Prostate gland (tissue), 2 donors: ENCODE results near the gene RARG. TPM values are rescaled to one million over a fixed set of nuclear protein-coding genes. Genes with fewer than 3 reads are reported as not detected.

Source experiments
- DNase-seq: peaks from one replicate; pipeline ENCODE4 v3.0.0-alpha.2; 2019; ENCODE audit warnings: low spot score
- H3K27ac ChIP-seq, 2 donors: fragments of 200-600 bp; sonication (generic); 2 replicates each; pipeline ENCODE4 v1.5.1; 2017 to 2019
- H3K27me3 ChIP-seq: fragments of 200-600 bp; sonication (generic); replicated peaks from 2 replicates; pipeline ENCODE4 v1.5.1; 2019; ENCODE audit not compliant: insufficient read depth
- H3K36me3 ChIP-seq, 2 donors: fragments of 200-600 bp; sonication (generic); 1 replicate in 1 of 2; 2 replicates in 1 of 2; pipeline versions ENCODE4 v1.5.1 to v1.8.1; 2017 to 2019
- H3K4me1 ChIP-seq: fragments of 200-600 bp; sonication (generic); replicated peaks from 2 replicates; pipeline ENCODE4 v1.5.1; 2019
- H3K4me3 ChIP-seq, 2 donors: fragments of 200-600 bp; sonication (generic); 2 replicates each; pipeline ENCODE4 v1.5.1; 2017 to 2019
- H3K9me3 ChIP-seq: fragments of 200-600 bp; sonication (generic); 2 replicates; pipeline ENCODE4 v1.5.1; 2017
- POLR2A ChIP-seq: fragments of 450-650 bp; IDR thresholded peaks from one replicate; pipeline ENCODE4 v1.6.1; 2016; ENCODE audit warnings: antibody characterized with exemption, mild to moderate bottlenecking
- POLR2AphosphoS5 ChIP-seq: sonication (generic); formaldehyde crosslinking; IDR thresholded peaks from one replicate; pipeline ENCODE4 v1.6.1; 2017; ENCODE audit warnings: antibody characterized with exemption
- WGBS: methylation state at CpG from one replicate; pipeline ENCODE4 v1.1.5; 2018; 5-methylcytosine and 5-hydroxymethylcytosine counted together
- intact Hi-C: fragments of 100-400 bp; cut with DNase I; formaldehyde crosslinking; loops from one replicate; pipeline ENCODE4 v1.14.2; 2022
- total RNA-seq, 2 donors: library from RNA; depleted of rRNA; stranded (reverse); fragments of >200 nt; gene quantifications; one replicate each; pipeline ENCODE4 v1.1.0, GENCODE V29; 2016
- TF ChIP-seq, protein P1 (sequence below), 4 experiments: fragments of 200-600 bp in 2 of 4; fragments of 450-650 bp in 2 of 4; sonication (generic) in 2 of 4; IDR thresholded peaks; 1 replicate in 3 of 4; 2 replicates in 1 of 4; pipeline ENCODE4 v1.5.1; 2016 to 2019; ENCODE audit warnings: antibody characterized with exemption in 4 of 4, mild to moderate bottlenecking in 2 of 4, moderate library complexity in 2 of 4

RARG gene
- total RNA-seq, 2 donors from 2014 or later = 28.9 to 30.4 TPM

DNA sequence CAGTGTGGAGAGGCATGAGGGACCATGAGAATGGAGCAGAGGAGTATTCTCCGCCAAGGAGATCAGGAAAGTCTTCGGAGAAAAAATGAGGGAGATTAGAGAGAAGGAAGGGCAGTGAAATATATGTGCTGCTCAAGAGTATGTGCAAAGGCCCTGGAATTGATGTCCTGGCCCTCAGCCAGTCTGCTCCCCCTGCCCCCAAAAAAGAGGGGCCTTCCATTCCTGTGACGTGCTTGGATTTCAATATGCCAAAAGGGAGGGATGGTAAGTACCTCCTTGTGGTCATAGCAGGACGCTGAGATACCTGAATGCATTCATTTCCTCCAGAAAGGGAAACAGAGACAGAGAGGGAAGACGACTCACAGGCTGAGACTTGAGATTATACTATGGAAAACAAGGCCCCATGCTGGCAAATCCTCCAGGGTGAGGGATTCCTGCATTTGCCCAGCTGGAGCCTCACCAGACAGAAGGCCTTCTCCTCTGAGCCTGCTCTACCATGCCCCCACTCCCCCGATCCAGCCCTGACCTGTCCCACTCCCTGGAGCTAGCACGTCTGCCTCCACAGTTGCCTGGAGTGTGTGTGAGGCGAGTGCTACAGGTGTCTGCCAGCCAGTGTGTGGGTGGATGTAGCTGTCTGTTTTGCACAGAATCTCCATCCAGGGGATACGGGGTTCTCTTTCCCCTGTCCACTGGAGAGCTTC, 3.9 kb upstream of the RARG start:
- TF ChIP-seq, protein P1, sequence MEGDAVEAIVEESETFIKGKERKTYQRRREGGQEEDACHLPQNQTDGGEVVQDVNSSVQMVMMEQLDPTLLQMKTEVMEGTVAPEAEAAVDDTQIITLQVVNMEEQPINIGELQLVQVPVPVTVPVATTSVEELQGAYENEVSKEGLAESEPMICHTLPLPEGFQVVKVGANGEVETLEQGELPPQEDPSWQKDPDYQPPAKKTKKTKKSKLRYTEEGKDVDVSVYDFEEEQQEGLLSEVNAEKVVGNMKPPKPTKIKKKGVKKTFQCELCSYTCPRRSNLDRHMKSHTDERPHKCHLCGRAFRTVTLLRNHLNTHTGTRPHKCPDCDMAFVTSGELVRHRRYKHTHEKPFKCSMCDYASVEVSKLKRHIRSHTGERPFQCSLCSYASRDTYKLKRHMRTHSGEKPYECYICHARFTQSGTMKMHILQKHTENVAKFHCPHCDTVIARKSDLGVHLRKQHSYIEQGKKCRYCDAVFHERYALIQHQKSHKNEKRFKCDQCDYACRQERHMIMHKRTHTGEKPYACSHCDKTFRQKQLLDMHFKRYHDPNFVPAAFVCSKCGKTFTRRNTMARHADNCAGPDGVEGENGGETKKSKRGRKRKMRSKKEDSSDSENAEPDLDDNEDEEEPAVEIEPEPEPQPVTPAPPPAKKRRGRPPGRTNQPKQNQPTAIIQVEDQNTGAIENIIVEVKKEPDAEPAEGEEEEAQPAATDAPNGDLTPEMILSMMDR (IDR thresholded peaks at IDR 0.05) = no peak
- TF ChIP-seq POLR2A (no peak), POLR2AphosphoS5 (no peak)
- no peaks in the 10 kb centered on the region for H3K9me3 ChIP-seq
- H3K27me3 ChIP-seq = no peaks in the 10 kb centered on the region
- DNase-seq = no peak
- peaks cover 7% of the 10 kb centered on the region for H3K4me1 ChIP-seq
- no peaks in the 10 kb centered on the region for H3K36me3 ChIP-seq
- no peak overlapping the region for H3K4me3 ChIP-seq
- 56% methylated on average over 9 of the region's 9 CpGs for WGBS
- intact Hi-C loops = no loop called here
- H3K27ac ChIP-seq = no peak overlapping the region

DNA sequence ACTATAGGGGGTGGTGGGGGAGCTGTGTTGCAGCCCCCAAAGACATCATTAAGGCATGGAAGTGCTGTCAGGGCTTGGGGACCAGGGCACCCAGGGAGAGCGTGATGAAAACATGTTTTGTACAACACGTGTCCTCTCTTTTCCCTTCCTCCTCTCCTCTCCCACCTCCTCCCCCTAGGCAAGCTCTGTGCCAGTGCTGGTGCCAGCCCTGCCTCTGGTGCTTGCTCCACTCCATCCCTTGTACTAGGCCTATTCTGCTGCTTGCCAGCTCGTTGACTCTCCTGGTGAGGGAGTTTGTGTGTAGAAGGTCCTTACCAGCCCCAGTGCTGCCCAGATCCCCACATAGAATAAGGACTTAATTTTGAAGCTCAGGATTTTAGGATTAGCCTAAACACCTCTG, 3.2 kb upstream of the RARG start:
- H3K27ac ChIP-seq = no peak overlapping the region
- no peaks in the 10 kb centered on the region for H3K9me3 ChIP-seq
- peaks cover 10% of the 10 kb centered on the region for H3K4me1 ChIP-seq
- intact Hi-C loops = no loop called here
- no peaks in the 10 kb centered on the region for H3K36me3 ChIP-seq
- no peaks in the 10 kb centered on the region for H3K27me3 ChIP-seq
- H3K4me3 ChIP-seq = no peak overlapping the region
- TF ChIP-seq POLR2AphosphoS5 (no peak), POLR2A (no peak)
- TF ChIP-seq, protein P1 (IDR thresholded peaks at IDR 0.05) = no peak
- 33% methylated on average over 3 of the region's 3 CpGs for WGBS
- DNase-seq = no peak

DNA sequence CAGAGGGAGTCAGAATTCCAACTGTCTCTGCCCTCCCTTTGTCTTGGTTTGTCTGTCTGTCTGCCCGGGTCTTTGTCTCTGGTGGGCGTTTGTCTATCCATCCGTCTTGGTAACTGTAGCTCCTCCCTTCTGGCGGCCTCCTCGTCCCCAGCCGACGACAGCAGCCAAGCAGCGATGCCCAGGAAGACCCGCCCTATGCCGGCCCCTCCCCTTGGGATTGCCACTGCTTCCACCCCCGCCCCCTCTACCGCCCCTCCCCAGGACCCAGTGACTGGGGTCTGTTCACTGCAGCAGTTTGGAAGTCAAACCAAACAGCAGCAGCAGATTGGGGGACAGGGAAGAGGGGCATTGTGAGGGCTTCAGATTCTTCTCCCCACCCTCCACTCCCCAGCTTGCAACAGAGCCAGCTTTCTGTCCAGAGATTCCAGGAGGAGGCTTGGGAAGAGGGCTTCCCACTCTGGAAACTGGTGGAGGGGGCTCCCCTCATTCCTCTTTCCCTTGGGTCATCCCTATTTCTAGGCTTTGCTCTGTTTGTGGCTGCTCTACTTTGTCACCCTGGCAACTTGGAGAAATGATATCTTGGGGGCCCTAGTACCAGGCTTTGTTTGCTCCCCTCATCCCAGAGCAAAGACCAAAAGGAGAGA, 2.4 kb upstream of the RARG start:
- 3% methylated on average over 12 of the region's 12 CpGs for WGBS
- no peaks in the 10 kb centered on the region for H3K9me3 ChIP-seq
- H3K27ac ChIP-seq = no peak overlapping the region
- peaks cover 10% of the 10 kb centered on the region for H3K4me1 ChIP-seq
- no peaks in the 10 kb centered on the region for H3K27me3 ChIP-seq
- H3K4me3 ChIP-seq = no peak overlapping the region
- no peaks in the 10 kb centered on the region for H3K36me3 ChIP-seq
- no peak for TF ChIP-seq POLR2AphosphoS5
- TF ChIP-seq, protein P1 (IDR thresholded peaks at IDR 0.05) = no peak
- no peak for TF ChIP-seq POLR2A
- intact Hi-C loops = no loop called here
- DNase-seq = no peak

GRCh38 chr12:53233671-53234121, 1.7 kb upstream of the RARG start:
- no peaks in the 10 kb centered on the region for H3K9me3 ChIP-seq
- no peak for TF ChIP-seq POLR2A
- TF ChIP-seq, protein P1 (IDR thresholded peaks at IDR 0.05) = no peak
- no peak for TF ChIP-seq POLR2AphosphoS5
- DNase-seq = no peak
- H3K36me3 ChIP-seq = no peaks in the 10 kb centered on the region
- intact Hi-C loops = loop anchor here (1.0 kb wide), 1 partner anchor 18 kb away; no protein-coding TSS in a partner anchor
- H3K4me3 ChIP-seq = no peak overlapping the region
- WGBS = 40% methylated on average over 5 of the region's 7 CpGs
- H3K4me1 ChIP-seq = peaks cover 10% of the 10 kb centered on the region
- peak overlapping the region in 1 of 2 donors; percentile 89 for H3K27ac ChIP-seq
- H3K27me3 ChIP-seq = no peaks in the 10 kb centered on the region
